Adrenal gland (tissue), 12 donors: ENCODE results near the gene KRTAP21-1. TPM values are rescaled to one million over a fixed set of nuclear protein-coding genes. Genes with fewer than 3 reads are reported as not detected.

ENCODE experiments used
- DNase-seq, 7 donors: peaks; one replicate each; pipeline ENCODE4 v3.0.0-alpha.2; 2019 to 2020
- H3K27ac ChIP-seq, 5 donors: fragments of 200-600 bp; sonication (generic) in 4 of 5; 1 replicate in 3 of 5; 2 replicates in 2 of 5; pipeline versions ENCODE4 v1.5.1 to v1.8.0; 2016 to 2020; ENCODE audit warnings: mild to moderate bottlenecking in 1 of 5
- H3K27me3 ChIP-seq: fragments of 200-600 bp; 2 replicates; pipeline ENCODE4 v1.8.0; 2021
- H3K36me3 ChIP-seq, 2 donors: fragments of 200-600 bp; replicated peaks in 1 of 2; 1 replicate in 1 of 2; 2 replicates in 1 of 2; pipeline versions ENCODE4 v1.5.1 to v1.8.0; 2018 to 2022
- H3K4me1 ChIP-seq, 2 donors: fragments of 200-600 bp; replicated peaks in 1 of 2; 1 replicate in 1 of 2; 2 replicates in 1 of 2; pipeline versions ENCODE4 v1.5.1 to v1.8.0; 2018 to 2021
- H3K4me3 ChIP-seq, 4 donors: fragments of 200-600 bp; sonication (generic) in 3 of 4; one replicate each; pipeline ENCODE4 v1.5.1; 2016 to 2018
- H3K9me3 ChIP-seq, 3 donors: fragments of 200-600 bp; sonication (generic) in 1 of 3; replicated peaks in 1 of 3; 1 replicate in 2 of 3; 2 replicates in 1 of 3; pipeline versions ENCODE4 v1.5.1 to v1.8.0; 2016 to 2021
- CTCF ChIP-seq, 6 experiments: fragments of 450-650 bp in 4 of 6; fragments of 200-600 bp in 2 of 6; sonication (generic) in 1 of 6; IDR thresholded peaks; 1 replicate in 5 of 6; 2 replicates in 1 of 6; pipeline versions ENCODE4 v1.5.1 to v1.8.0; 2016 to 2021; ENCODE audit warnings: antibody characterized with exemption in 6 of 6, mild to moderate bottlenecking in 2 of 6, moderate library complexity in 1 of 6
- POLR2A ChIP-seq, 2 donors: fragments of 450-650 bp; IDR thresholded peaks; one replicate each; pipeline ENCODE4 v1.6.1; 2017; ENCODE audit warnings: antibody characterized with exemption in 2 of 2, mild to moderate bottlenecking in 2 of 2, moderate library complexity in 1 of 2
- WGBS, 4 donors: extraction: QIAGEN DNeasy Blood & Tissue Kit in 2 of 4; methylation state at CpG; one replicate each; pipeline versions ENCODE4 v1.1.5 to v1.1.7; 2013 to 2017; 5-methylcytosine and 5-hydroxymethylcytosine counted together
- intact Hi-C, 2 donors: fragments of 100-400 bp; cut with DNase I; formaldehyde crosslinking; loops; one replicate each; pipeline versions ENCODE4 v1.14.1 to v1.15.0; 2022 to 2023
- polyA plus RNA-seq, 3 donors: library from polyadenylated mRNA; stranded (reverse); fragments of 200-250 nt in 2 of 3; fragments of 350-450 nt in 1 of 3; fragmentation: Illumina TruSeq in 1 of 3; extraction: RNeasy Lipid Tissue Mini Kit (QIAGEN cat#74804) in 1 of 3; gene quantifications; one replicate each; pipeline ENCODE4 v1.2.3, GENCODE V29; 2013 to 2014
- total RNA-seq, 9 donors: library from RNA; depleted of rRNA in 4 of 9; stranded (reverse); fragments of >200 nt in 4 of 9; fragments of 120-200 nt in 1 of 9; fragmentation: NEBNext Ultra II Directional in 1 of 9; extraction: Animal tissue kit (Norgen Biotek cat#: 25700) in 1 of 9; gene quantifications; one replicate each; pipeline versions ENCODE4 v1.1.0 to v1.2.4, GENCODE V29; 2013 to 2023
- donor health status: healthy with polysubstance abuse.
- donor health status: Bipolar disorder and iron deficiency.
- donor health status: DM: yes; HTN: yes; CAD: no.
- donor health status: DM: no; HTN: no; CAD: no.
- donor health status: DM: no; HTN: no; CAD: no.
- donor health status: DM: yes; HTN: yes; CAD: no.

The KRTAP21-1 gene
- total and polyA plus RNA-seq, 12 donors = not detected

- intact Hi-C loops = no loop called here
- DNase-seq = no peak
- Histone ChIP-seq H3K4me1 (no peaks in the 10 kb centered on the region), H3K9me3 (no peaks in the 10 kb centered on the region), H3K27ac (no peak within 1 kb of the TSS), H3K27me3 (no peaks in the 10 kb centered on the region), H3K36me3 (no peaks in the 10 kb centered on the region), H3K4me3 (no peak within 1 kb of the TSS)
- WGBS, 4 donors = 55 to 65% (median 59%) methylated on average over 3 of the region's 3 CpGs
- no peak for TF ChIP-seq CTCF (IDR thresholded peaks at IDR 0.05)
- TF ChIP-seq POLR2A (IDR thresholded peaks at IDR 0.05) = no peak
Measured at GRCh38 chr21:30718239-30718909, 36.9 kb downstream of the KRTAP21-1 start, which contains the start of gene KRTAP21-3. TSS of gene KRTAP21-3 (minus strand) at chr21:30718777. CDS start at chr21:30718759, 18 bp downstream.

- WGBS, 4 donors = 77 to 93% (median 84%) methylated on average over 2 of the region's 2 CpGs
- Histone ChIP-seq H3K27me3 (no peaks in the 10 kb centered on the region), H3K27ac (no peak overlapping the region), H3K4me3 (no peak overlapping the region), H3K36me3 (no peaks in the 10 kb centered on the region), H3K9me3 (no peaks in the 10 kb centered on the region), H3K4me1 (no peaks in the 10 kb centered on the region)
- TF ChIP-seq CTCF (IDR thresholded peaks at IDR 0.05) = no peak
- no peak for TF ChIP-seq POLR2A (IDR thresholded peaks at IDR 0.05)
- DNase-seq = no peak
- intact Hi-C loops = no loop called here
Measured at GRCh38 chr21:30717105-30717504, 38.1 kb downstream of the KRTAP21-1 start.

- no peaks in the 10 kb centered on the region for H3K9me3 ChIP-seq
- no peaks in the 10 kb centered on the region for H3K36me3 ChIP-seq
- WGBS, 4 donors = 71 to 86% (median 75%) methylated on average over 2 of the region's 2 CpGs
- H3K4me1 ChIP-seq = no peaks in the 10 kb centered on the region
- no peak for DNase-seq
- no peak overlapping the region for H3K4me3 ChIP-seq
- intact Hi-C loops = no loop called here
- H3K27ac ChIP-seq = no peak overlapping the region
- H3K27me3 ChIP-seq = no peaks in the 10 kb centered on the region
- no peak for TF ChIP-seq POLR2A (IDR thresholded peaks at IDR 0.05)
- no peak for TF ChIP-seq CTCF (IDR thresholded peaks at IDR 0.05)
Measured at GRCh38 chr21:30714946-30715345, 40.3 kb downstream of the KRTAP21-1 start.

- TF ChIP-seq CTCF (IDR thresholded peaks at IDR 0.05) = no peak
- TF ChIP-seq POLR2A (IDR thresholded peaks at IDR 0.05) = no peak
- intact Hi-C loops = no loop called here
- no peak overlapping the region for H3K4me3 ChIP-seq
Measured at GRCh38 chr21:30714456-30714855, 40.8 kb downstream of the KRTAP21-1 start.

More at GRCh38 chr21:30714456-30714855, 40.8 kb downstream of the KRTAP21-1 start:
- H3K9me3 ChIP-seq = no peaks in the 10 kb centered on the region
- H3K4me1 ChIP-seq = no peaks in the 10 kb centered on the region
- no peak overlapping the region for H3K27ac ChIP-seq
- DNase-seq = no peak
- H3K27me3 ChIP-seq = no peaks in the 10 kb centered on the region
- WGBS, 4 donors = 36 to 59% (median 48%) methylated on average over 3 of the region's 3 CpGs
- H3K36me3 ChIP-seq = no peaks in the 10 kb centered on the region
